Karpas-422 (cell line): ENCODE results near the gene TOM1L1. TPM values are rescaled to one million over a fixed set of nuclear protein-coding genes. Genes with fewer than 3 reads are reported as not detected.

Experiments used
- DNase-seq: peaks from one replicate; pipeline ENCODE4 v3.0.0-alpha.2; 2015
- H2AFZ ChIP-seq: fragments of 200-600 bp; sonication (generic); 2 replicates; pipeline ENCODE4 v1.6.1; 2014; ENCODE audit warnings: antibody characterized with exemption, low read length, mixed read lengths
- H3K27ac ChIP-seq: fragments of 200-600 bp; sonication (generic); 2 replicates; pipeline ENCODE4 v1.5.1; 2014; ENCODE audit warnings: mild to moderate bottlenecking, low read length, moderate library complexity
- H3K27me3 ChIP-seq: fragments of 200-600 bp; sonication (generic); 2 replicates; pipeline ENCODE4 v1.6.1; 2014; ENCODE audit warnings: low read length, mixed read lengths
- H3K36me3 ChIP-seq: fragments of 200-600 bp; sonication (generic); 2 replicates; pipeline ENCODE4 v1.6.1; 2014; ENCODE audit warnings: low read length, mixed read lengths; ENCODE audit not compliant: insufficient read depth
- H3K4me1 ChIP-seq: fragments of 200-600 bp; sonication (generic); 2 replicates; pipeline ENCODE4 v1.6.1; 2014; ENCODE audit warnings: mild to moderate bottlenecking, low read length, mixed read lengths
- H3K4me2 ChIP-seq: fragments of 200-600 bp; sonication (generic); 2 replicates; pipeline ENCODE4 v1.6.1; 2014; ENCODE audit warnings: low read length, low read depth, mild to moderate bottlenecking; ENCODE audit not compliant: poor library complexity, severe bottlenecking
- H3K4me3 ChIP-seq: fragments of 200-600 bp; sonication (generic); 2 replicates; pipeline ENCODE4 v1.5.1; 2014; ENCODE audit warnings: mild to moderate bottlenecking, antibody characterized with exemption, low read length, mixed read lengths
- H3K79me2 ChIP-seq: fragments of 200-600 bp; sonication (generic); 2 replicates; pipeline ENCODE4 v1.6.1; 2014; ENCODE audit warnings: mild to moderate bottlenecking, low read length, mixed read lengths
- H3K9ac ChIP-seq: fragments of 200-600 bp; sonication (generic); 2 replicates; pipeline ENCODE4 v1.6.0; 2014; ENCODE audit warnings: low read length
- H3K9me2 ChIP-seq: fragments of 200-600 bp; sonication (generic), shearing (Covaris generic); replicated peaks from 2 replicates; pipeline ENCODE4 v1.6.0; 2014; ENCODE audit warnings: mild to moderate bottlenecking, low read length, moderate library complexity; ENCODE audit not compliant: insufficient read depth
- H3K9me3 ChIP-seq: fragments of 300-700, 200-600 bp; sonication (generic); 2 replicates; pipeline ENCODE4 v1.6.1; 2014; ENCODE audit warnings: low read length, mixed read lengths
- H4K20me1 ChIP-seq: fragments of 200-600 bp; sonication (generic); 2 replicates; pipeline ENCODE4 v1.6.1; 2014; ENCODE audit warnings: mild to moderate bottlenecking, antibody characterized with exemption, low read length, low read depth; ENCODE audit not compliant: insufficient read depth
- total RNA-seq: library from RNA; depleted of rRNA; stranded (reverse); fragments of >200 nt; shearing (Covaris generic); gene quantifications from 2 replicates; pipeline ENCODE4 v1.2.3, GENCODE V29; 2014; ENCODE audit warnings: low replicate concordance

TOM1L1 gene
- total RNA-seq, 1 experiment from 2014 or later: not detected

GRCh38 chr17:54902017-54902416 lies 1.4 kb downstream of the TOM1L1 start:
- no peaks in the 10 kb centered on the region for H3K4me1 ChIP-seq
- no peak overlapping the region for H3K4me3 ChIP-seq
- no peak overlapping the region for H3K9ac ChIP-seq
- no peaks in the 10 kb centered on the region for H4K20me1 ChIP-seq
- H3K9me2 ChIP-seq: no peaks in the 10 kb centered on the region
- H3K27ac ChIP-seq: no peak overlapping the region
- H3K4me2 ChIP-seq: no peak overlapping the region
- no peaks in the 10 kb centered on the region for H3K36me3 ChIP-seq
- H3K27me3 ChIP-seq: no peaks in the 10 kb centered on the region
- no peak overlapping the region for H2AFZ ChIP-seq
- DNase-seq: no peak
- no peaks in the 10 kb centered on the region for H3K9me3 ChIP-seq
- no peaks in the 10 kb centered on the region for H3K79me2 ChIP-seq

- Histone ChIP-seq H3K4me3 (no peak overlapping the region), H3K4me2 (no peak overlapping the region), H3K79me2 (no peaks in the 10 kb centered on the region), H3K4me1 (no peaks in the 10 kb centered on the region), H3K9me2 (no peaks in the 10 kb centered on the region), H4K20me1 (no peaks in the 10 kb centered on the region), H3K9me3 (no peaks in the 10 kb centered on the region), H3K36me3 (no peaks in the 10 kb centered on the region), H3K27ac (no peak overlapping the region), H3K9ac (no peak overlapping the region), H2AFZ (no peak overlapping the region), H3K27me3 (no peaks in the 10 kb centered on the region)
- DNase-seq: no peak
Measured at GRCh38 chr17:54902611-54903010, 2.0 kb downstream of the TOM1L1 start.

GRCh38 chr17:54903375-54903774 lies 2.7 kb downstream of the TOM1L1 start:
- no peaks in the 10 kb centered on the region for H4K20me1 ChIP-seq

GRCh38 chr17:54906683-54907082 lies 6.0 kb downstream of the TOM1L1 start:
- no peak overlapping the region for H3K27ac ChIP-seq
- H3K79me2 ChIP-seq: no peaks in the 10 kb centered on the region
- no peaks in the 10 kb centered on the region for H3K36me3 ChIP-seq
- no peaks in the 10 kb centered on the region for H3K9me2 ChIP-seq
- no peak overlapping the region for H2AFZ ChIP-seq
- H4K20me1 ChIP-seq: no peaks in the 10 kb centered on the region
- H3K9me3 ChIP-seq: no peaks in the 10 kb centered on the region
- no peaks in the 10 kb centered on the region for H3K4me1 ChIP-seq
- no peak overlapping the region for H3K4me2 ChIP-seq
- no peaks in the 10 kb centered on the region for H3K27me3 ChIP-seq
- no peak overlapping the region for H3K9ac ChIP-seq
- H3K4me3 ChIP-seq: no peak overlapping the region
- no peak for DNase-seq

More at GRCh38 chr17:54903375-54903774, 2.7 kb downstream of the TOM1L1 start:
- Histone ChIP-seq H3K79me2 (no peaks in the 10 kb centered on the region), H3K4me3 (no peak overlapping the region), H3K9ac (no peak overlapping the region), H3K9me2 (no peaks in the 10 kb centered on the region), H3K36me3 (no peaks in the 10 kb centered on the region), H3K27me3 (no peaks in the 10 kb centered on the region), H3K9me3 (no peaks in the 10 kb centered on the region), H3K4me1 (no peaks in the 10 kb centered on the region), H3K27ac (no peak overlapping the region), H2AFZ (no peak overlapping the region), H3K4me2 (no peak overlapping the region)
- no peak for DNase-seq

- Histone ChIP-seq H3K4me2 (no peak overlapping the region), H3K9me3 (no peaks in the 10 kb centered on the region), H3K4me1 (no peaks in the 10 kb centered on the region), H3K27ac (no peak overlapping the region), H3K9ac (no peak overlapping the region), H3K9me2 (no peaks in the 10 kb centered on the region), H4K20me1 (no peaks in the 10 kb centered on the region), H3K4me3 (no peak overlapping the region), H3K27me3 (no peaks in the 10 kb centered on the region), H2AFZ (no peak overlapping the region), H3K79me2 (no peaks in the 10 kb centered on the region), H3K36me3 (no peaks in the 10 kb centered on the region)
- no peak for DNase-seq
Measured at GRCh38 chr17:54907376-54907775, 6.7 kb downstream of the TOM1L1 start.

GRCh38 chr17:54909766-54910165 lies 9.1 kb downstream of the TOM1L1 start:
- Histone ChIP-seq H3K79me2 (no peaks in the 10 kb centered on the region), H3K27me3 (no peaks in the 10 kb centered on the region), H3K9me2 (no peaks in the 10 kb centered on the region), H3K4me3 (no peak overlapping the region), H3K9me3 (no peaks in the 10 kb centered on the region), H3K4me2 (no peak overlapping the region), H2AFZ (no peak overlapping the region), H3K36me3 (no peaks in the 10 kb centered on the region), H3K4me1 (no peaks in the 10 kb centered on the region), H3K27ac (no peak overlapping the region), H3K9ac (no peak overlapping the region), H4K20me1 (no peaks in the 10 kb centered on the region)
- no peak for DNase-seq

GRCh38 chr17:54916721-54917120 lies 16.1 kb downstream of the TOM1L1 start:
- no peaks in the 10 kb centered on the region for H3K79me2 ChIP-seq
- no peaks in the 10 kb centered on the region for H4K20me1 ChIP-seq
- H3K4me2 ChIP-seq: no peak overlapping the region
- no peaks in the 10 kb centered on the region for H3K9me2 ChIP-seq
- no peak for DNase-seq
- no peak overlapping the region for H3K4me3 ChIP-seq
- H3K9me3 ChIP-seq: no peaks in the 10 kb centered on the region
- H2AFZ ChIP-seq: no peak overlapping the region
- H3K36me3 ChIP-seq: no peaks in the 10 kb centered on the region
- H3K9ac ChIP-seq: no peak overlapping the region
- no peaks in the 10 kb centered on the region for H3K27me3 ChIP-seq
- H3K4me1 ChIP-seq: no peaks in the 10 kb centered on the region
- H3K27ac ChIP-seq: no peak overlapping the region

- Histone ChIP-seq H3K27me3 (no peaks in the 10 kb centered on the region), H3K4me2 (no peak overlapping the region), H3K4me3 (no peak overlapping the region), H3K36me3 (no peaks in the 10 kb centered on the region), H3K79me2 (no peaks in the 10 kb centered on the region), H4K20me1 (no peaks in the 10 kb centered on the region), H3K4me1 (no peaks in the 10 kb centered on the region), H3K9me2 (no peaks in the 10 kb centered on the region), H2AFZ (no peak overlapping the region), H3K9ac (no peak overlapping the region), H3K9me3 (no peaks in the 10 kb centered on the region), H3K27ac (no peak overlapping the region)
- DNase-seq: no peak
Measured at GRCh38 chr17:54919425-54919824, 18.8 kb downstream of the TOM1L1 start.

GRCh38 chr17:54920819-54921218 lies 20.2 kb downstream of the TOM1L1 start:
- no peak overlapping the region for H3K4me3 ChIP-seq
- no peaks in the 10 kb centered on the region for H4K20me1 ChIP-seq
- H3K4me1 ChIP-seq: no peaks in the 10 kb centered on the region
- no peaks in the 10 kb centered on the region for H3K79me2 ChIP-seq
- no peak overlapping the region for H3K9ac ChIP-seq
- H3K27me3 ChIP-seq: no peaks in the 10 kb centered on the region
- H2AFZ ChIP-seq: no peak overlapping the region
- no peaks in the 10 kb centered on the region for H3K9me3 ChIP-seq
- H3K36me3 ChIP-seq: no peaks in the 10 kb centered on the region
- DNase-seq: no peak
- H3K9me2 ChIP-seq: no peaks in the 10 kb centered on the region
- H3K27ac ChIP-seq: no peak overlapping the region
- no peak overlapping the region for H3K4me2 ChIP-seq
